Lung (tissue), 12 donors: ENCODE results near the gene KRTAP10-4. TPM values are rescaled to one million over a fixed set of nuclear protein-coding genes. Genes with fewer than 3 reads are reported as not detected.

ENCODE experiments used
- ATAC-seq: fragments of 200-7000 bp; cut with Tn5 transposase; one replicate; pipeline ENCODE4 v1.9.1; 2020; ENCODE audit warnings: moderate number of reproducible peaks; ENCODE audit not compliant: insufficient read depth, low FRiP score
- DNase-seq, 3 donors: peaks; one replicate each; pipeline ENCODE4 v3.0.0-alpha.2; 2013 to 2017
- H3K27ac ChIP-seq, 2 donors: one replicate each; pipeline ENCODE4 v1.5.1; 2013; ENCODE audit warnings: mild to moderate bottlenecking in 2 of 2, moderate library complexity in 2 of 2, control low read depth in 1 of 2, inconsistent platforms in 1 of 2, low read depth in 1 of 2, low read length in 1 of 2
- H3K27me3 ChIP-seq, 3 donors: one replicate each; pipeline ENCODE4 v1.5.1; 2013; ENCODE audit warnings: low read length in 2 of 3; ENCODE audit not compliant: control insufficient read depth in 3 of 3, insufficient read depth in 3 of 3
- H3K36me3 ChIP-seq, 4 donors: one replicate each; pipeline ENCODE4 v1.5.1; 2013; ENCODE audit warnings: low read length in 4 of 4, mild to moderate bottlenecking in 1 of 4, moderate library complexity in 1 of 4; ENCODE audit not compliant: control insufficient read depth in 4 of 4, insufficient read depth in 4 of 4
- H3K4me1 ChIP-seq, 5 donors: one replicate each; pipeline ENCODE4 v1.5.1; 2013; ENCODE audit warnings: low read length in 5 of 5, mild to moderate bottlenecking in 2 of 5, moderate library complexity in 1 of 5; ENCODE audit not compliant: control insufficient read depth in 5 of 5, insufficient read depth in 5 of 5
- H3K4me3 ChIP-seq: one replicate; pipeline ENCODE4 v1.5.1; 2013; ENCODE audit warnings: mild to moderate bottlenecking, control low read depth, moderate library complexity
- H3K9ac ChIP-seq, 2 donors: one replicate each; pipeline ENCODE4 v1.5.1; 2013; ENCODE audit warnings: low read length in 2 of 2, control low read depth in 1 of 2; ENCODE audit not compliant: insufficient read depth in 1 of 2
- H3K9me3 ChIP-seq, 4 donors: one replicate each; pipeline ENCODE4 v1.5.1; 2013; ENCODE audit warnings: low read length in 3 of 4, mild to moderate bottlenecking in 1 of 4, moderate library complexity in 1 of 4; ENCODE audit not compliant: control insufficient read depth in 4 of 4, insufficient read depth in 3 of 4
- CTCF ChIP-seq: IDR thresholded peaks from 2 replicates; pipeline ENCODE4 v1.5.1; 2012; ENCODE audit warnings: mild to moderate bottlenecking; ENCODE audit errors: control extremely low read depth, extremely low read depth
- WGBS, 2 donors: extraction: QIAGEN DNeasy Blood & Tissue Kit; methylation state at CpG; one replicate each; pipeline ENCODE4 v1.1.7; 2013; 5-methylcytosine and 5-hydroxymethylcytosine counted together
- polyA plus RNA-seq, 2 donors: library from polyadenylated mRNA; stranded (reverse); fragments of 200-250 nt; gene quantifications; one replicate each; pipeline ENCODE4 v1.2.1, GENCODE V29; 2013
- total RNA-seq, 2 donors: library from RNA; depleted of rRNA in 1 of 2; stranded (reverse); fragments of >200 nt in 1 of 2; gene quantifications; one replicate each; pipeline ENCODE4 v1.2.1, GENCODE V29; 2014 to 2021
- donor health status: control.
- donor health status: control.
- donor health status: Bipolar disorder and iron deficiency.
- donor health status: healthy.
- donor health status: DM: yes; HTN: yes; CAD: no.

KRTAP10-4 gene
- total and polyA plus RNA-seq, 4 donors, result not detected

GRCh38 chr21:44532712-44533111 is 40.8 kb upstream of the KRTAP10-4 start:
- no peaks in the 10 kb centered on the region for H3K36me3 ChIP-seq
- ATAC-seq, result no peak
- H3K4me1 ChIP-seq, result no peaks in the 10 kb centered on the region
- no peaks in the 10 kb centered on the region for H3K27me3 ChIP-seq
- DNase-seq, result no peak
- H3K27ac ChIP-seq, result no peak overlapping the region
- 90 to 92% methylated on average over 16 of the region's 16 CpGs for WGBS, 2 donors
- no peak overlapping the region for H3K9ac ChIP-seq
- TF ChIP-seq CTCF, result no peak
- H3K9me3 ChIP-seq, result peaks cover 0 to 4% (median 0%) of the 10 kb centered on the region in 4 donors
- H3K4me3 ChIP-seq, result no peak overlapping the region

GRCh38 chr21:44533121-44533890 is 40.2 kb upstream of the KRTAP10-4 start:
- no peak for TF ChIP-seq CTCF

GRCh38 chr21:44533891-44534627 is 39.5 kb upstream of the KRTAP10-4 start:
- Histone ChIP-seq H3K9ac (no peak overlapping the region), H3K27me3 (no peaks in the 10 kb centered on the region), H3K4me3 (no peak overlapping the region), H3K4me1 (no peaks in the 10 kb centered on the region), H3K36me3 (no peaks in the 10 kb centered on the region), H3K9me3 (peaks cover 0 to 4% (median 0%) of the 10 kb centered on the region in 4 donors), H3K27ac (no peak overlapping the region)
- DNase-seq (no peak), ATAC-seq (no peak)
- 90 to 91% methylated on average over 15 to 21 of the region's 21 CpGs for WGBS, 2 donors
- TF ChIP-seq CTCF, result no peak

More at GRCh38 chr21:44533121-44533890, 40.2 kb upstream of the KRTAP10-4 start:
- H3K27me3 ChIP-seq, result no peaks in the 10 kb centered on the region
- no peak for DNase-seq
- H3K27ac ChIP-seq, result no peak overlapping the region
- no peak for ATAC-seq
- 91 to 94% methylated on average over 36 to 37 of the region's 37 CpGs for WGBS, 2 donors
- H3K9me3 ChIP-seq, result peaks cover 0 to 4% (median 0%) of the 10 kb centered on the region in 4 donors
- H3K4me3 ChIP-seq, result no peak overlapping the region
- H3K9ac ChIP-seq, result no peak overlapping the region
- no peaks in the 10 kb centered on the region for H3K4me1 ChIP-seq
- no peaks in the 10 kb centered on the region for H3K36me3 ChIP-seq
